ENCODE data around the gene ZBTB32. TPM values are rescaled to one million over a fixed set of nuclear protein-coding genes. Genes with fewer than 3 reads are reported as not detected.

Gene ZBTB32
- total and polyA plus RNA-seq, 11 donors = 0.24 TPM; not detected in 10

GRCh38 chr19:35712567-35713505 is 8.5 kb downstream of the ZBTB32 start:
- Histone ChIP-seq H3K27me3 (no peaks in the 10 kb centered on the region), H3K27ac (no peak overlapping the region), H3K4me1 (peaks cover 0 to 16% (median 11%) of the 10 kb centered on the region in 12 donors), H3K36me3 (no peaks in the 10 kb centered on the region), H3K4me3 (peak overlapping the region in 1 of 12 donors; percentile 20), H3K9me3 (no peaks in the 10 kb centered on the region)
- ATAC-seq = no peak
- intact Hi-C loops (cut with DNase I) = loop anchor here in 4 of 10 donors (10.0 kb wide), 4 partner anchors 168 to 448 kb away; partner anchors contain the start of genes LRFN3 (in 2 of the 4), FFAR3 (in 1 of the 4), TMEM147 (in 1 of the 4) and USF2 (in 1 of the 4)
- TF ChIP-seq POLR2A (IDR thresholded peaks at IDR 0.05) = no peak
- TF ChIP-seq CTCF (IDR thresholded peaks at IDR 0.05) = no peak
- 66 to 84% (median 75%) methylated on average over 11 of the region's 11 CpGs for WGBS, 4 donors
- no peak for DNase-seq

GRCh38 chr19:35713506-35713850 is 9.1 kb downstream of the ZBTB32 start:
- TF ChIP-seq POLR2A (IDR thresholded peaks at IDR 0.05) = no peak
- no peak for TF ChIP-seq CTCF (IDR thresholded peaks at IDR 0.05)
- H3K4me3 ChIP-seq = peak overlapping the region in 1 of 12 donors; percentile 20
- no peaks in the 10 kb centered on the region for H3K36me3 ChIP-seq
- H3K27ac ChIP-seq = no peak overlapping the region
- no peak for ATAC-seq
- H3K4me1 ChIP-seq = peaks cover 0 to 17% (median 11%) of the 10 kb centered on the region in 12 donors
- DNase-seq = no peak
- WGBS, 4 donors = 69 to 80% (median 78%) methylated on average over 2 of the region's 2 CpGs
- intact Hi-C loops (cut with DNase I) = loop anchor here in 4 of 10 donors (10.0 kb wide), 4 partner anchors 169 to 449 kb away; partner anchors contain the start of genes LRFN3 (in 2 of the 4), FFAR3 (in 1 of the 4), TMEM147 (in 1 of the 4) and USF2 (in 1 of the 4)
- no peaks in the 10 kb centered on the region for H3K27me3 ChIP-seq
- no peaks in the 10 kb centered on the region for H3K9me3 ChIP-seq

GRCh38 chr19:35713904-35714495 is 9.6 kb downstream of the ZBTB32 start:
- intact Hi-C loops (cut with DNase I) = loop anchor here in 4 of 10 donors (10.0 kb wide), 4 partner anchors 169 to 449 kb away; partner anchors contain the start of genes LRFN3 (in 2 of the 4), FFAR3 (in 1 of the 4), TMEM147 (in 1 of the 4) and USF2 (in 1 of the 4)
- ATAC-seq (no peak), DNase-seq (no peak)
- Histone ChIP-seq H3K4me3 (peak overlapping the region in 1 of 12 donors; percentile 20), H3K27ac (no peak overlapping the region), H3K9me3 (no peaks in the 10 kb centered on the region), H3K4me1 (peaks cover 1 to 22% (median 15%) of the 10 kb centered on the region in 12 donors), H3K27me3 (no peaks in the 10 kb centered on the region), H3K36me3 (no peaks in the 10 kb centered on the region)
- WGBS, 4 donors = 78 to 88% (median 79%) methylated on average over 12 of the region's 12 CpGs
- TF ChIP-seq CTCF (IDR thresholded peaks at IDR 0.05) = no peak
- no peak for TF ChIP-seq POLR2A (IDR thresholded peaks at IDR 0.05)

All from heart left ventricle (tissue), 16 donors.